Left kidney (tissue), 2 donors: ENCODE data around the gene RPL19. TPM values are rescaled to one million over a fixed set of nuclear protein-coding genes. Genes with fewer than 3 reads are reported as not detected.
A peak's percentile ranks its signal among the peaks of the same experiment; 100 is the strongest.

Experiments
- DNase-seq: peaks from one replicate; pipeline ENCODE4 v3.0.0-alpha.2; 2013
- polyA plus RNA-seq: library from polyadenylated mRNA; unstranded; fragments of 120-200 nt; gene quantifications from one replicate; pipeline ENCODE4 v1.2.1, GENCODE V29; 2013; ENCODE audit not compliant: insufficient read length

RPL19 gene
- polyA plus RNA-seq, 1 donor = 1,651 TPM

DNA sequence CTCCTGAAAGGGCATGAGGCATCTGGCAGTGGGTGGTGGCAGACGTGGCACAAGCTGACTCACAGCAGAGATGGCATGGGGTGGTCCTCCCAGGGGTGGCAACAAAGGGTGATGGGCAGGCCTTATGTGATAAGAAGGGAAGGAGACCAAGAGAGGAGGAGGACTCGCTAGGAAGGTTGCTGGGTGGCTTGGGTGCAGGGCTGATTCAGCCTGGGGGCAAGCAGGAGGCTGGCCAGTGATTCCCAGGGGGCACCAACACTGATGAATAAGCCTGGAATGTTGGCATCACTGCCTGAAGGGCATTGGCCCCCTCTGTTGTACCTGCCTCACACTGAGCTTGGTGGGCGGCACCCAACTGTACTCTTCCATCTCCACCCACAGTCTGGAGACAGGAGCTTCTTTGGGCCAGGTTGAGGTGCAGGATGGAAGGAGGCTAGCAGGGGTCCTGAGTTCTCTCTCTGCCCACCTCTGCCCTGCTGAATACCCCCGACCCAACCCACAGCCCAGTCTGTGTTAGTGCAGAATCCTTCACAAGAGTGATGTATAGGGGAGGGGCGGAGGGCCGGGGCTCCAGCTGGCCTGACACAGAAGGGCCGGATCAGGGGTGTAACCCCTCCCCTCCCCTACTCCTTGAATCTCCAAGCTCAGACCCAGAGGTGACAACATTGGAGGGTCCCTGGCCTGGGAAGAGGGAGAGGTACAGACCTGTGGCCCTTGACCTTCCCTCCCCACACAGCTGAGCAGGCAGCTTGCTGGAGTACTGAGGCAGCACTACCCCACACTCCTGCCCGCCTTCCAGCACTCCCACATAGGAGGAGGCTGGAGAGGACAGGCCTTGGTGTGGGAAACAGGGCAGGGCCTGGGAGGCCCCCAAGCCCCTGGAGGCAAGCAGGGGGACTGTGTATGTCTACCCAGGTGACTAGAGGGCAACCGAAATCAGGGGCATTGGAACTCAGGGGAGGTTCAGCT is 23.1 kb downstream of the RPL19 start:
- DNase-seq = no peak

DNA sequence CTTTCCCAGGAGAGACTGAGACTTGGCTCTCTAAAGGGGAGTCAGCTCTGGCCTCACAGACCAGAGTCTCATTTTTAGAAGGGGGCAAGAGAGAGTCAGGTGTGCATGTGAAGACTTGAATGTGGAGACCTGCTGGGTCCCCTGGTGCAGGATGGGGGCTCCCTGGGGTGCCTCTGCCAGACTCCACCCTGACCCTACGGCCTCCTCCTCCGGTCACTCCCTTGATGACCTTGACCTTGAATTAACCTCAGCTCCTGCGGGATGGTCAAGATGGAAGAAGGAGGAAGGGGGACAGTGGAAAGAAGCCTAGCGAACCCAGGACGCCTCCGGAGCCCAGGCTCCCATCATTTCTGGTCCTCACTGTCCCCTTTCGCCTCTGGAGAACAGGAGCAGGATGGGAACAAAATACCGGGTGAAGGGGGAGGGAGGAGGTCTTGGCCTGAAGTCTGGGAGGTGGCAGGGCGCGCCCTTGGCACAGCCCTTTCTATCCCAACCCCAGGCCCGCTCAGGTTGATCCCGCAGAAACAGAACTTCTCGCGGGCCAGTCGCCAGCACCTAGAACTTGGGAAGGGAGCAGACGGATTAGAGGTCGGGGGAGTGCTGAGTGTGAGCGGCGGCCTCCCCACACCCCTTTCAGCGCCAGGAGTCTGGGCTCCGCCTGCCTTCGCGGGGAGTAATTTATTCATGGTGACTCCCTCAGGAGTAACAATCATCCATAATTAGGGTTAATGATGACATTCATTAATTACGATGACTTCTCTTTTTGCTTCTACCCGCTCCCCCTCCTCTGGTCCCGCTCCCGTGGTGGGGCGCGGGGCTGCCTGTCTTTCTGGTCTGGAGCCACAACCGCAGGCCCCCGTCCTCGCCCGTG is 24.1 kb downstream of the RPL19 start:
- no peak for DNase-seq

DNA sequence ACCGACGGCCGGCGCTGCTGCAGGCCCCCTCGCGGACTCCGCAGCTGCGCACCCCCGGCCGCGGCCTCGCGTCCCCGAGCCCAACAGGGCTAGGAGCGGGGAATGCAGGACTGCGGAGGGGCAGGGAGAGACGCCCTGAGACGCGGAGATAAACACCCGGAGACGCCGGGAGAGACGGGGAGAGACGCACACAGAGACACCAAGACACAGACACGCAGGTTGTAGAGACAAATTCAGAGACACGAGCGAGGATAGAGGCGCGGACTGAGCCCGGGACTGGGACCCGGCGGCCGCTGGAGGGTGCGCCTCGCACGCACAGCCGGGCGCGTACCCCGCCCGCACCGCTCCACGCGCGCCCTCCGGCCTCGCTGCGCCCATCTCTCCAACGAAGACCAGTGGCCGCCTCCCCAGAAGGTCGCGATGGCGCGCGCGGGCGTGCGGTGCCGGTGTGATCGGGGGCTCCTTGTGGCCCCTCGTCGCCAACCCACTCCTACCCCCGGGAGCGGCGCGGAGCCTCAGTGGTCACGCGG is 24.8 kb downstream of the RPL19 start:
- DNase-seq = no peak

DNA sequence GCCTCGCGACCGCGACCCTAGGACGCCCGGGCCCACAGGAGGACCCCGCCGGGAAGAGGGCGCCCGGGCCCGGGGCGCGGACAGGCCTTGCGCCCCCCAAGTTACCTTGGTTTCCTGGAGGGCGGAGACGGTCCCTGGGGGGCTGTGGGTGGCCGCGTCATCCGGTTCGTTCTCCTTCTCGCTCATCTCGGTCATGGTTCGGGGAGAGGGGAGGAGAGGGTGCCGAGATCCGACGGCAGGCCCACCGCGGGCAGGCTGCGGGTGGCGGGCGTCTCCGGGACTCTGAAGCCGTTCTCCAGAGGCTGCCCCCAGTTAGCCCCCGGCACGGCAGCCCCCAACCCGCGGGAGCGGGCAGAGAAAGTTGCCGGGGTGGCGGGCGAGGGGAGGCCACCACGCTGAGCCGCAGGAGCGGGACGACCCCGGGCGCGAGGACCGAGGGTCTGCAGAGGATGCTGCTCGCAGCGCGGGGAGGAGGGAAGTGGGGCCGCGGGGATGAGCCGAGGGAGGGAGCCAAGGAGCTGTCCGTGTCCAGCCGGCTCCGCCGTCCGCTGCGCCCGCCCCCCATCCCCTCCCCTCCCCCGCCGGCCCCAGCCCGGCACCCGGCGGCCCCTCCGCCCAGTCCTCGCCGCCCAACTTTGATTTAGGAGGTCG is 25.4 kb downstream of the RPL19 start, which contains the start of gene STAC2:
STAC2 (minus strand) TSS at position 638 of the 651 bp plus-strand sequence; CDS start at position 195, 443 bp downstream.
- DNase-seq = no peak

DNA sequence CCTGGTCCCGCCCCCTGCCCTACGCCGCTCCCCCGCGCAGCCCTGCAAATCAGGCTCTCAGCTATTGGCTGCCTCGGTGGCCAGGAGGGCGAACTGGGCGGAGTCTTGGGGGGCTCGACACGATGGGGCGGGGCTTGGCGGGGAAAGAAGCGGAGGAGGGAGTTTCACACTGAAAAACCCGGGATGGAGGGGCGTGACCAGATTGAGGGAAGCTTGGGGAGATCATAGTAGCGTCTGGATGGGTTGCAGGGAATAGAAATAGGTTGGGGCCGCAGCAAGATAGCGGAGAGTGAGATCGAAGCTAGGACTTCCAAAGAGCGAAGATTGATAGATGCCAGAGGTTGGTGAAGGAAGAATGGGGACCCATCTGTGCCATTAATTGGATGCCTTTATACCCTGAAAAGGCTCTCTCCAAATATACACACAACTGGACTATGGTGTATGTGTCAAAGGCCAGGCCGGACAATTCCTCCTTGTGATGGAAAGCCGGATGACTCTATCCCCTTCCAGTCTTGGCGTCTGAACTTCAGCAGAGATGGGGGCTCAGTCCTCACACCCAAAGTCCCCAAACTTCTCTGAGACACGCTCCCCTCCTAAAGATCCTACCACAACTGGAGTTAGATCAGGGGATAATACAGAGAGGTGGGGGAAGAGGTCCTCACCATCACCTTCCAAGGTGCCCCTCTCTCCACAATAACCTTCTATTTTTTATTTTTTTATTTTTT is 26.0 kb downstream of the RPL19 start:
- peak; percentile 91 for DNase-seq

DNA sequence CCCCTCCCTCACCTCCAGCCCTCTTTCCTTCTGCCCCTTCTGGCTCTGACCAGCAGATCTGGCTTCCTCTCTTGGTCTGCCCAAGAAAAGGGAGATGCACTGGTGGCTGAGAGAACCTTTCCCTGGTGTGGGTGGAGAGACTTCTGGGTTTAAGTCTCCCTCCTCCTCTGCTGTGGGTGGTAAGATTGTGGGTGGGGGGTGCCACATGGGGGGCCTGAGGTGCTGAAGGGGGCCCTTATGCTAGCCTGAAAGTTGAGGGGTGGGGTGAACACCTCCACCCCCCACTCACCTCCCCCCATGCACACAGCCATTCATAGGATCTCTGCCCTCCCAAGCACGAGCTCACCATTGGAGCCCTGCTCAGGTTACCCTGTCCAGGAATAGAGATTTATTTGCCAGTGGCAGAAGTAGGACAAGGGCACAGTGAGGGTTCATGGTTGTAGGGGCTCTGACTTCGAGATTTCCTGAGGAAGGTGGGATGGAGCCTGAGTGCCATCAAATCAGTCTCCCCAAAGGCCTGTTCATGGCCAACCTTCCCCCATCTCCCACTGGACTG is 27.4 kb downstream of the RPL19 start:
- DNase-seq = no peak

DNA sequence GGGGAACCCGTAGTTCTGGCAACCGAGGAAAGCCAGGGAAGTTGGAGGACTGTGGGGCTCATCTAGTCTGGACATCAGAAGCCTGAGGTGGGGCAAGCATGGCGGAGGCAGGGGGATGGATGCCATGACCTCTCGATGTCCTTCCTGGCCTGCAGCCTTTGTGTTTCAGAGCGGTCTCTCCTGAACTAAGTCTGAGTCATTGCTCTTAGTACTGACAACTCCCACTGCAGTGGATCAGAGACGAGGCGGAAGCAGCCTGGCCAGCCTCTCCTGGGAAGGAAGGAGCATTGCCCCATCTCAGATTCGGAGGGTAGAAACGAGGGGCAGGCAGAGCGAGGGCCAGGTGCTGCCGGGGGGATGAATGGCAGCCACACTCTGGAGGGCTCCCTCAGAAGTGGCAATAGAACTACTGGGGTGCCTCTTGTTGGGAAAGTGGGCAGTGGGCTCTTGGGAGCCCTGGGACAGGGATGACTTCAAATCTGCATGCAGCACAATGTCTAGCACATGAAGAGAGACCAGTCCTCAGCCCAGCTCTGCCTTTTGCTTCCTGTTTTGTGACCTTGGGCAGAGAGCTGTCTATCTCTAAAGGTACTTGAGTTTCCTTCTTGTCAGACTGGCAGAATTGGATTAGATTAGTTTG is 29.3 kb downstream of the RPL19 start:
- no peak for DNase-seq

DNA sequence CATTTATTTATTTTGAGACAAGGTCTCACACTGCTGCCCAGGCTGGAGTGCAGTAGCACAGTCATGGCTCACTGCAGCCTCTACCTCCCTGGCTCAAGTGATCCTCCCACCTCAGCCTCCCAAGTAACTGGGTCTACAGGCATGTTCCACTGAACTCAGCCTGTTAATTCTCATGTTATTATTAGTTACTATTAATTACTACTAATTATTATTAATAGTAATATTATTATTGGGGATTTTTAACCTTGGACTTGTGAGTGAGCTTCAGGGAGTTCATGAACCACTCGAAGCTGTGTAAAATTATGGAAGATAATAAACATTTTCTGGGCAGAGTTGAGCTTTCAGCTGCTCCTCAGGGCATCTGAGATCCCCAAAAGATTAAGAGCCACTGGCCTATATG is 30.3 kb downstream of the RPL19 start:
- DNase-seq = no peak

DNA sequence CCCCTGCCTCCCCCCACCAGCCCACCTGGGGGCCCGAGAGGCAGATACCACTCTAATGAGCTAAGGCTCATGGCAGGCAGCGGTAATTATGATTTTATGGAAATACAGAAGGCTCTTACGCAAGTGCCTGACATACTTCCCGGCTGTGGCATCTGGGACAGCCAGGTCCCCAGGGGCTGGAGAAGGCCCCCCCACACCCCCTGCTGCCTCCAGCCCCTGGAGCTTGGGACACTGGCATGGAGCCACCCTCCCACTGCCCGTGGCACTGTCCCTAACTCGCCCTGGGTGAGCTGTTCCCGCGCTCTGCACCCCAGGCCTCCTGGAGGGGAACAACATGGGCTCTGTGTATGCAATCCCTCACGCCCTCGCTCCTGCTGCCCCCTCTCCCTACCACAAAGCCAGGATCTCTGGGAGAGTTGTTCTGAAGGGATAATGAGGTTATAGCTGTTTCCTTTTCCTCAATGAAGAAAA is 31.0 kb downstream of the RPL19 start:
- no peak for DNase-seq

DNA sequence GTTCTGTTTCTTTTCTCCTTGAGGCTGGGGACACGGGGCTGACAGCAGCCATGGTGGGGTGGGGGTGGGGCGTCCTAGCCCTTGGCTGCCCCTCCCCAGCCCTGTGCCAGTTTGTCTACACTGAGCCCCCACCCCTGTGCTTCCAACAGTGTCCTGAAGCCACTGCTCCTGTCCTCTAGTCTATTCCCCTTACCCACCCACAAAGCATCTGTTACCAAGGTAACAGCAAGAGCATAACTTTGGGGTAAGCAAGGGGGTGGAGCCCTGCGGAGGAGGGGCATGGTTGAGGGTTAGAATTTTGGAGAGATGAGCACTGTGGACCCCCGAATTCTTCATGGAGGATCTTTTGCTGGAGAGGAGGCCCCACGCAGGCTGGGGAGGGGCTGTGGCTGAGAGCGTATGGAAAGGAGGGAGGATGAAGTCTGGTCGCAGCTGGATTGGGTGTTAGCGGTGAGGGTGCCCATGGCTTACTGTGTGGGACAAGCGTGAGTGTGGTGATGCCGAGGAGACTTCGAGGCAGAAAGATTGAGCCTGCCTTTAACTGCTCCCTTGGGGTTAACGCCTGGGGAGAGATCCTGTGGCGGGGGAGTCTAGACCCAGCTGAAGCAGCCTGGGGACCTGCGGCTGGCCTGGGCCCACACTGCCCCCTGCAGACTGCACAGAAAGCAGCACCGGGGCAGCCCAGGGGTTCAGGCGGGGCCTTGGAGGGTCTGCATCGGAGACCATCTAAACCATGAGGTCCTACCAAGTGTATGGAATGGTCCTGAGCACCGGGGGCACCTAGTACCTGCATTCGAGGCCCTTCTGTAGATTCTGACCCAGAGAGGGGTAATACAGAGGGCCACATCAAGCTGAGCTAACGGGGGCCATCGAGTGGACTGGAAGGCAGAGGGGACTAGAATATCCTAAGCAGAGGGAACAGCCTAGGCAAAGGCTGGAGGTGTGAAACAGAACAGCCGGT is 31.8 kb downstream of the RPL19 start:
- DNase-seq = no peak

DNA sequence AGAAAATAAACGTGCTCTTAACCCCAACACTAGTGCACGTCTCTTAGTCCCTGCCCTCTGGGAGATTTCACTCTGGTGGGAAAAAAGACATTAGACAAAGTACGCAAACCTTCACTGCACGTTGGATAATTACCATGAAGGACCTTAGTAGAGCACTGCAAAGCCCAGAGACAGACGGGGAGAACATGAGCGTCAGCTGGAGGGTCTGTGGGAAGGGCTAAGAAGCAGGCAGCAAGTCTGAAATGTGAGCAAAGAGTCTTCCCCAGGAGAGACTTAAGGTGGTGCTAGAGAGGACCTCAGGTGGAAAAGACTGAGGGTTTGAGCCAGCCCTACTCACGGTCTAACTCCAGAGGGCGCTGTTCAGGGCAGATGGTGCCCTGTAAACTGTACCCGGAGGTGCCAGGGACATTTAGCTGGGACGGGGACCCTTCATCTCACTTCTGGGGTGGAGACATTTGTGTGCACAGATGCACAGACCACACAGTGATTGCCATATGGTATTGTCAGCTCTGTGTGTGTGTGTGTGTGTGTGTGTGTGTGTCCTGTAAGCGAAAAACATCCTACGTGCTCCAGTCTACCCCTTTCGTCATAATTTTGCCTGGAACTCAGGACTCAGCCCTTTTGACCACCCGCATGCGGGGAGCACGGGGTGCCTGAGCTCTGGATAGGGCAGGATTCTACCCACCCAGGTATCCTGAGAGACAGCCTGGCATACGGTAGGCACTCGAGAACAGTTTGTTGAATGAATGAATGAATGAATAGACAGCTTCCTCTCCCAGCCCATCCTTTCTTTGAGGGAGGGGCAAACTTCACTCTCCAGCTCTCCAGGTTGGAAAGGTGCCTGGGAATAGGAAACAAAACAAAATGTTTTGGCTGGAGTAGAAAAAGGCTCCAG is 35.7 kb downstream of the RPL19 start:
- no peak for DNase-seq

DNA sequence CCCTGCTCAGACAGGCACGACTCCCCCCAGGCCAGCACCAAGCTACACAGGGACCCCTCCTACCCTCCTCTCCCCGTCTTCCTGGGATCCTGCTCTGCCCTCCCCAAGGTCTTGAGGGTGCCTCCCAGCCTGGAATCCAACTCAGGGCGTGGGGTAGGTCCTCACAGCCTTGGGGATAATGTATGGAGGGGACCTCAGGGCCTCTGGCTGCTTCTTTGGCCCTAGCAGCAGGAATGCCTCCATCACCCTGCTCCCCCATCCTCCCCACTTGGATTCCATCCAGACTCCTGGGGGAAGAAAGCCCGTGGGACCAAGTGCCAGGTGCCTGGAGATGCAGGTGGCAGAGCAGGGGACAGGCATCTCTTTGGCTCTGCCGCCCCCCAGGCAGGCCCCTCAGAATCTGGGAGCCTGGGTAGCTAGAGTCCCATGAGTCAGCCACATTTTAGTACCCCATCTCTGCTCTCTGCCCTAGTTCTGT is 36.4 kb downstream of the RPL19 start:
- no peak for DNase-seq

DNA sequence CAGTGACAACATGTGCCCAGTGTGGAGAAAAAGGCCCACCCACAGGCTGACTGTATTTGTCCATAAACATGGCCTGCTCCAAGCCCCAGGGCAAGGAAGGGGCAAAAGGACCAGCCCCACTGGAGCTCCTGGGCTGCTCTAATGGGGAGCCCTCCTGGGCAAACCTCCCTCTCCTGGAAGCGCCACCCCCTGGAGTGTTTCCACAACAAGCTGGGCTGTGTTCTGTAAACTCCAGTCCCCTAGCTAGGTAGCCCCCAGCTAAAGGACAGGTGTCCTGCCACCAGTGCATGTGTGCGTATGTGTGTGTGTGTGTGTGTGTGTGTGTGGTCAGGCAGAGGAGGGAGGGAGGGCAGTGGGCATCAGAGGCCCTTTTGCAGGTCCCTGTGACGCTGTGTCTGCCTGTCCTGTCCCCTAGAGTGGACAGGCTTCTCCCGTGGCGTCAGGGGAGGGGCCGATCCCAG is 36.9 kb downstream of the RPL19 start:
- DNase-seq = no peak

DNA sequence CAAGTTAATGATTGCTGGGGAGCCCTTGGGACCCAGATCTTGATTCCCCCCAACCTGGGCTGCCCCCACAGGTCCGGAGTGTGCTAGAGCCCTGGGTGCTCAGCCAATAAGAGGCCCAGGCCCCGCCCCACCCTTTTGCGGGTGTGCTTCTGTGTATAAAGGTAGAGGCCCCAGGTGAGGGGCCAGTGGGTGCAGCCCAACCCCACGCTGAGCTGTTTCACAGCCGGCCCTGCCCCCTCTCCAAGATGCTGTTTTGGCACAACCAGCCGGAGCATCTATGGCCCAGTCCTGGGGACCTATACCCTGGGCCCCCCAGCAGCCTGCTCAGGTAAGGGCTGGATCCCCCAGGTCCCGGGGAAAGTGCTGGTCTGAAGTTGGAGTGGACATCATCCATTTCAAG is 37.5 kb downstream of the RPL19 start:
- DNase-seq = no peak

DNA sequence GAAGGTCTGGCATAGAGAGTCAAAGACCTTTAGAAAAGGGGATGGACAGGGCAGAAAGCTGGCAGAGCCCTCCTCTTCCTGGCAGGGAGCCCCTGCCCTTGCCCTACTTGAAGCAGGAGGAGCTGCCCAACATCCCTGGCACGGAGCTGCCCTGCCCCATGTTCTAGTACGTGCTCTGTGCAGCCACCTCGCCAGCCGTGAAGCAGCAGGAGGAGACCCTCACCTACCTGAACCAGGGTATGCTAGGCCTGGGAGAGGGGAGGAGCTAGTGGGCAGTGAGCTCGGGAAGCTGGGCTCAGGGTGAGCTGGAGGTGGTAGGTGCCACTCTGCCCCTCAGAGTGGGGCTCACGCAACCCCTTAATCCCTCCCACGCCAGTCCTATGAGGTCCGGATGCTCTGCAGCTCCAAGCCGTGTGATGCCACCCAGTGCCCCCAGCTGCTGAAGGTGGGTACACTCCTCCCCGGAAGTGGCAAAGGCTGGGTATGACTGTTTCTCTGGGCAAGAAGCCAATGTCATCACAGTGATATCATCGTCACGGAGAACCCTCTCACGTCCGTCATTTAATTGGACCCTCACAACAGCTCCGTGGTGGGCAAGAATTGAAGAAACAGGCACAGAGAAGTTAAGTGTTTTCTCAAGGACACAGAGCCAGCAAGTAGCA is 38.4 kb downstream of the RPL19 start:
- no peak for DNase-seq

DNA sequence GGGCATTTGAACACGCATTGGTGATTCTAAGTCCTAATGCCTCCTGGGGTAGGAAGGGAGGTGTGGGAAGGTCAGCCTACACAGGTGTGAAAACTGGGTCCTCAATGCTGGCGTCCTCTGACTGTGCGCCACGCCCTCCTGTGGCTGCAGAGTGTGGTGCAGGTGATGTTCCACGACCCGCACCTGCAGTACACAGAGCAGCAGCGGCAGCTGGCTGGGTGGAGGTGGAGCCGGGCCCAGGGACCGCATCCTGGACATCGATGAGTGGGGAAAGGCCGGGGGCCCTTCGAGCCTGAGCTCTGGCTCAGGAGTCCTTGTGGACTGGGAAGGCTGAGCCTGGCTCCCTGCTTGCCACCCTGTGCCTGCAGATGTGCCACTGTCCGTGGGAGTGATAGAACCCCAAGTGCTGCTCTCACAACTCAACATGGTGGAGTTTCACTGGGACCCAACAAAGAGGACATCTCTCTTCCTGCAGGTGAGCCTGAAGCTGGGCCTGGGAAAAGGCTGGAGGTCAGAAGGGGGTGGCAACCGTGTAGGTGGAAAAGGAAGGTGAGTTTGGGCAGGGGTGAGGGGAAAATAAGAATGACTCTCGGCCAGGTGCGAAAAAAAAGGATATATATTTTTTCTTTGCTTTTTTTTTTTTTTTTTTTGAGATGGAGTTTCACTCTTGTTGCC is 39.7 kb downstream of the RPL19 start:
- DNase-seq = no peak

DNA sequence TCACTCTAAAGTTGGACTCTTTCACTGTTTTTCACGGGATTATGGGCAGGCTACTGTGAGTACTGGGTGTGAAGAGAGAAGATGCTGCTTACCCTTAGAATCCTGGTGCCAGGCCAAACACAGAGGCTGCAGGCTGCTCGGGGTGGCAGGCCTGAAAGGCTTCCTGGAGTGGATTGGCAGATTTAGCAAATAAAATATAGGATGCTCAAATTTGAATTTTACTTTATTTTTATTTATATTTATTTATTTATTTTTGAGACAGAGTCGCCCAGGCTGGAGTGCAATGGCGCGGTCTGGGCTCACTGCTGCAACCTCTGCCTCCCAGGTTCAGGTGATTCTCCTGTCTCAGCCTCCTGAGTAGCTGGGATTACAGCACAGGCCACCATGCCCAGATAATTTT is 40.5 kb downstream of the RPL19 start:
- DNase-seq = no peak
